ENCODE data around the gene VASH2.

VASH2 gene

DNA sequence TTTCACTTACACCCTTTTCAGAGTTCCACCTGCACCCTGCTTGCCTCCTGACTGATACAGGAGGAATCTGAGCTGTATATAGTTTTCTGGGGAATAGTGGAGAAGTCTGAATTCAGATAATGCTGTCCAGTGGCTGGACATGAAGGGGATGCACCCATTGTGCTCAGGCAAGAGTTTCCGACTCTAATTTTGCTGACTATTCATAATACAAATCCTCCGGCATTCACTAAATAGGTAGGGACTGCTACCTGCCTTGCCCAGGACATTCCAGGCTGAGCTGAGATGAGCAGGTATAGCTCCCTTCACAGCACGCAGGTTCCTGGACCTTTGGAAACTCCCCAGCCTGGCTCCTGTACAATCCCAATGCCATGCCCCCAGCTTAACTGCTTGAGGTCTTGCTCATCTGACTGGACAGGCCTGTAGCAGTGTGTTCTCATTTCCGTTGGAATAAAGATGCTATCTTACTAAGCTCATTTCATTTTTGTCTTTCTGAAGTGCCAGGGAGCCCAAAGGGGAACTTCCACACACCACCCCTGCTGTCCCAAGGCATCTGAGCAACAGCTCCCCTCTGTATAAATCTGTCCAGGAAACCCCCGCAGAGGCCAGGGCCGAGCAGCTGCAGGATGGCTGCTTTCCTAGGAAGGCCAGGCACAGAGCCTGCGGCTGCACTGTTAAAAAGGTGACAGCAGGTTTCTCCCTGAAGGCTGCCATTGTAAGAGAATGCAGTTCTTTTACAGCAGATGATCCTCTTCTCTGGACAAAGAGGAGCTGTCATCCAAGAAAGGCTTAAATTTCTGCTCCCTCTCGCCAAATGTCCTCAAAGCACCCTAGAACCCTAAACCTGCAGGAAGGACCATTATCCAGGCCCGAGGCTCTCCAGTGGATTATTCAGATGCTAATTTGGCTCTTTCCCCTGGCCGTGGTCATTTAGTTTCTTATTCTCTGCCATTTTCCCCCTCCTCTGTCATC is 21.7 kb upstream of the VASH2 start:
- H3K4me1 ChIP-seq (ENCODE audit: control insufficient read depth in 2 of 2, insufficient read depth in 2 of 2, low read length in 2 of 2), result no peaks in the 10 kb centered on the region
- no peak overlapping the region for H3K4me3 ChIP-seq (ENCODE audit: low read length in 2 of 2)
- H3K27ac ChIP-seq (ENCODE audit: low read depth in 2 of 2, low read length in 2 of 2), result no peak overlapping the region
- H3K36me3 ChIP-seq (ENCODE audit: control insufficient read depth in 2 of 2, insufficient read depth in 2 of 2, low read length in 2 of 2), result no peaks in the 10 kb centered on the region
- H3K9ac ChIP-seq (ENCODE audit: low read depth in 1 of 2, low read length in 2 of 2), result no peak overlapping the region
- H3K9me3 ChIP-seq (ENCODE audit: control insufficient read depth in 2 of 2, low read length in 2 of 2), result no peaks in the 10 kb centered on the region
- H3K27me3 ChIP-seq (ENCODE audit: control insufficient read depth in 2 of 2, insufficient read depth in 2 of 2, low read length in 2 of 2), result no peaks in the 10 kb centered on the region

DNA sequence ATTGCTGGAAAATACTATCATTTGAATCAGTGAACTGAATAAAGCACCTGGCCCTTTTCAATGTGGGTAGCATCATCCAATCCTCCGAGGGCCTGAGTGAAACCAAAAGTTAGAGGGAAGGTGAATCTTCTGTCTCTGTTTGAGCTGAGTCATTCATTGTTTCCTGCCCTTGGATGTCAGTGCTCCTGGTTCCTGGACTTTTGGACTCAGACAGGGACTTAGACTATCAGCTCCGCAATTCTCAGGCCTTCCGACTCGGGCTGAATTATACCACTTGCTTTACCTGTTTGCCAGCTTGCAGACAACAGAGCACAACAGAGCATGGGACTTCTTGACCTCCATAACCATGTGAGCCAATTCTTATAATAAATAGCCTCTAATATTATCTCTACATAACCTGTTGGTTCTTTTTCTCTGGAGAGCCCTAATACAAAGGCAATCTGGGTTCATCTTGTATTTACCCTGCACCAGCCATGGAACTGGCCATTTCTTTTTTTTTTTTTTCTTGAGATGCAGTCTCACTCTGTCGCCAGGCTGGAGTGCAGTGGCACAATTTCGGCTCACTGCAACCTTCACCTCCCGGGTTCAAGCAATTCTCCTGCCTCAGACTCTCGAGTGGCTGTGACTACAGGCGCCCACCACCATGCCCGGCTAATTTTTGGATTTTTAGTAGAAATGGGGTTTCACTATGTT is 19.2 kb upstream of the VASH2 start:
- no peaks in the 10 kb centered on the region for H3K4me1 ChIP-seq (ENCODE audit: control insufficient read depth in 2 of 2, insufficient read depth in 2 of 2, low read length in 2 of 2)
- no peaks in the 10 kb centered on the region for H3K9me3 ChIP-seq (ENCODE audit: control insufficient read depth in 2 of 2, low read length in 2 of 2)
- H3K9ac ChIP-seq (ENCODE audit: low read depth in 1 of 2, low read length in 2 of 2), result no peak overlapping the region
- H3K36me3 ChIP-seq (ENCODE audit: control insufficient read depth in 2 of 2, insufficient read depth in 2 of 2, low read length in 2 of 2), result no peaks in the 10 kb centered on the region
- H3K27ac ChIP-seq (ENCODE audit: low read depth in 2 of 2, low read length in 2 of 2), result no peak overlapping the region
- no peak overlapping the region for H3K4me3 ChIP-seq (ENCODE audit: low read length in 2 of 2)
- H3K27me3 ChIP-seq (ENCODE audit: control insufficient read depth in 2 of 2, insufficient read depth in 2 of 2, low read length in 2 of 2), result no peaks in the 10 kb centered on the region

DNA sequence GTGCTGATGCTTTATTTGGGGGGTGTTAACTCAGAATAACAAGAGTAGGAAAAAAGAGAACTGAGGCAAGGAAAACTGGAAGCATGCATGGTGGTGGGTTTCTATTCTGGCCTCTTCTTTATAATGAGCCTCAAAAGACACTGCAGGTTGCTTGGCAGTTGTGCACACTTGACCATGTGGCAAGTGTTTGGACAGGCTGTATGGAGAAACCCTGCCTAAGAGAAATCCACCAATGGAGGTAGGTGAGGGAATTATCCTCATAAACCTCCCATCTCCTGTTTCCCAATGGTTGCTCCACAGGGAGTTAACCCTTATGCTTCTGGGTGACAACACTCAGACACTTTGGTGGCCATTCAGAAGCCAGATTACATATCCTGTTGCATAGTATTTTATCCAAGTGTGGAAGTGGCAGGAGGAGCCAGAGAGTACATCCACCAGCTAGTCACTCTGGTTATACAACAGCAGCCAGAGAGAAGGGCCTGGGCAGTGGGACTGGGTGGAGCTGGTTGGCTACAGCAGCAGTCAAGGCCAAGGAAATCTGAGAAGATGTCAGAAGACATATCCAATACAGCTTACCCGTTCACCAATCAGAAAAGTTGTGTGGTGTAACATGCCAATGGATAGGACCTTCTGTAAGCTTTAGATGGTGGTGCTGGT is 16.4 kb upstream of the VASH2 start:
- Histone ChIP-seq H3K27me3 (ENCODE audit: control insufficient read depth in 2 of 2, insufficient read depth in 2 of 2, low read length in 2 of 2) (no peaks in the 10 kb centered on the region), H3K27ac (ENCODE audit: low read depth in 2 of 2, low read length in 2 of 2) (no peak overlapping the region), H3K36me3 (ENCODE audit: control insufficient read depth in 2 of 2, insufficient read depth in 2 of 2, low read length in 2 of 2) (no peaks in the 10 kb centered on the region), H3K9ac (ENCODE audit: low read depth in 1 of 2, low read length in 2 of 2) (no peak overlapping the region), H3K4me3 (ENCODE audit: low read length in 2 of 2) (no peak overlapping the region), H3K9me3 (ENCODE audit: control insufficient read depth in 2 of 2, low read length in 2 of 2) (no peaks in the 10 kb centered on the region), H3K4me1 (ENCODE audit: control insufficient read depth in 2 of 2, insufficient read depth in 2 of 2, low read length in 2 of 2) (no peaks in the 10 kb centered on the region)

DNA sequence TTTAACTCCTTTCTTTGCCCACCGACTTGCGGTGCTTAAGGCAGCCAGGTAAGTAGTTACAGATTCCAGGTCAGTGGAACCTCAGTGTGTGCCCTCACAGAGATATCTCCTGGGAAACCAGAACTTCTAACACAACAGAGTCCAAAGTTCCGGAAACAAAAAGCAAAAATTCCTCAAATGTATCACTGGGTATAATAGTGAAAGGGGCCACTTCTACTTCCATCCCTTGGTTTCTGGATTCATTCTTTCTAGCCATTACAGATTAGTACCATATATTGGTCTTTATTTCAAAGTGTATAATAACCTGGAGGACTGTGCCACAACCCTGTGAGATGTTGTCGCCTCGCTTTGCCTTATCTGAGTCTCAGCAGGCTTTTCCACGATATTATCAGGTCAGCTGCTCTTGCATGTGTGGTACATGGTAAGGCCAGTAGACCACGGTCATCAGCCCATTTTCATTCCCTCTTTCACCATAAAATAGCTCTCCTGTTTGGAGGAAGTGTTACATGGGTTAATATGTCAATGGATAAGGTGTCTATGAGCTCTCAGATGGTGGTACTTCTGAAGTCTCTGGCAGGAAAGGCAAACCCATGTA is 14.9 kb upstream of the VASH2 start:
- no peaks in the 10 kb centered on the region for H3K9me3 ChIP-seq (ENCODE audit: control insufficient read depth in 2 of 2, low read length in 2 of 2)
- H3K27ac ChIP-seq (ENCODE audit: low read depth in 2 of 2, low read length in 2 of 2), result no peak overlapping the region
- H3K36me3 ChIP-seq (ENCODE audit: control insufficient read depth in 2 of 2, insufficient read depth in 2 of 2, low read length in 2 of 2), result no peaks in the 10 kb centered on the region
- H3K4me1 ChIP-seq (ENCODE audit: control insufficient read depth in 2 of 2, insufficient read depth in 2 of 2, low read length in 2 of 2), result no peaks in the 10 kb centered on the region
- no peaks in the 10 kb centered on the region for H3K27me3 ChIP-seq (ENCODE audit: control insufficient read depth in 2 of 2, insufficient read depth in 2 of 2, low read length in 2 of 2)
- no peak overlapping the region for H3K9ac ChIP-seq (ENCODE audit: low read depth in 1 of 2, low read length in 2 of 2)
- no peak overlapping the region for H3K4me3 ChIP-seq (ENCODE audit: low read length in 2 of 2)

DNA sequence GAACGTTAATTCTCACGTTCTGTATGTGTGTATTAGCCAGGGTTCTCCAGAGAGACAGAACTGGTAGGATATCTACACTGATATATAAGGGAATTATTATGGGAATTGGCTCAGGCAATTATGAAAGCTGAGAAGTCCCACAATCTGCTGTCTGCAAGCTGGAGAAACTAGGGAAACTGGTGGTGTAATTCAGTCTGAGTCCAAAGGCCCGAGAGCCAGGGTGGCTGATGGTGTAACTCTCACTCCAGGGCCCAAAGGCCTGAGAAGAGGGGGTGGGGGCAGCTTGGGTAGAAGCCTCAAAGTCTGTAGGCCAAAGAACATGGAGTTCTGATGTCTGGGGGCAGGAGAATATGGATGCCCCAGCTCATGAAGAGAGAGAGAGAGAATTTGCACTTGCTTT is 13.3 kb upstream of the VASH2 start:
- H3K4me1 ChIP-seq (ENCODE audit: control insufficient read depth in 2 of 2, insufficient read depth in 2 of 2, low read length in 2 of 2), result no peaks in the 10 kb centered on the region
- H3K36me3 ChIP-seq (ENCODE audit: control insufficient read depth in 2 of 2, insufficient read depth in 2 of 2, low read length in 2 of 2), result no peaks in the 10 kb centered on the region
- H3K9ac ChIP-seq (ENCODE audit: low read depth in 1 of 2, low read length in 2 of 2), result no peak overlapping the region
- H3K4me3 ChIP-seq (ENCODE audit: low read length in 2 of 2), result no peak overlapping the region
- H3K27me3 ChIP-seq (ENCODE audit: control insufficient read depth in 2 of 2, insufficient read depth in 2 of 2, low read length in 2 of 2), result no peaks in the 10 kb centered on the region
- H3K9me3 ChIP-seq (ENCODE audit: control insufficient read depth in 2 of 2, low read length in 2 of 2), result no peaks in the 10 kb centered on the region
- no peak overlapping the region for H3K27ac ChIP-seq (ENCODE audit: low read depth in 2 of 2, low read length in 2 of 2)

DNA sequence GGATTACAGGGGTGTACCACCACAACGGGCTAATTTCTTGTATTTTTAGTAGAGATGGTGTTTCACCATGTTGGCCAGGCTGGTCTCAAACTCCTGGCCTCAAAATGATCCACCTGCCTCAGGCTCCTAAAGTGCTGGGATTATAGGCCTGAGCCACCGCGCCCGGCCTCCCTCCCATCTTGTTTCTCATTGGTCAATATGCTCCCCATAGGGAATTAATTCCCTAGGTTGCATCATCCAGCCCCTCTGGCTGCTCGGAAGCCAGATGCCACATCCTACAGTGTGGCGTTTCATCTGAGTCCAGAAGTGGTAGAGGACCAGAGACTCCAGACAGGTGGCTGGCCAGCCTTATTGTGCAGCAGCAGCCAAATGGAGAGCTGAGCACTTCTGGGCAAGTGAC is 11.5 kb upstream of the VASH2 start:
- H3K4me1 ChIP-seq (ENCODE audit: control insufficient read depth in 2 of 2, insufficient read depth in 2 of 2, low read length in 2 of 2), result no peaks in the 10 kb centered on the region
- no peak overlapping the region for H3K27ac ChIP-seq (ENCODE audit: low read depth in 2 of 2, low read length in 2 of 2)
- H3K4me3 ChIP-seq (ENCODE audit: low read length in 2 of 2), result no peak overlapping the region
- no peak overlapping the region for H3K9ac ChIP-seq (ENCODE audit: low read depth in 1 of 2, low read length in 2 of 2)
- H3K36me3 ChIP-seq (ENCODE audit: control insufficient read depth in 2 of 2, insufficient read depth in 2 of 2, low read length in 2 of 2), result no peaks in the 10 kb centered on the region
- H3K9me3 ChIP-seq (ENCODE audit: control insufficient read depth in 2 of 2, low read length in 2 of 2), result no peaks in the 10 kb centered on the region
- H3K27me3 ChIP-seq (ENCODE audit: control insufficient read depth in 2 of 2, insufficient read depth in 2 of 2, low read length in 2 of 2), result no peaks in the 10 kb centered on the region

DNA sequence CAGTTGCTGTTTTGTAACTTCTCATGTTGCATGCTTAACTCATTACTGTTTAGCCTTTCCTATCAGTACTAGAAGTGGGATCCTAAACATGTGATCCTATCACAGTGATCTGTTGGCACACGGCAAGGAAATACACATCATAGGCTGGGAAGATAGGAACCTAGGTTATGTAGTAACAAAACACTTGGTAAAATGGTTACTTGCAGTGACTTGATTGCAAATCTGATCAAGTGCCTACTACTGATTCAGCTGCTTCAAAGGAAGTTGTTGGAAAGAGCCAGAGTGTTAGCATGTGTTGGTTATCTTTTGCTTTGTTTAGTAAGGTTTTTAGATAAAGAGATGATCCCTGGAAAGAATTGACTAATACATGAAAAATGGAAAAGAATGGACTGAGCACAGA is 8.9 kb upstream of the VASH2 start:
- Histone ChIP-seq H3K27me3 (ENCODE audit: control insufficient read depth in 2 of 2, insufficient read depth in 2 of 2, low read length in 2 of 2) (no peaks in the 10 kb centered on the region), H3K27ac (ENCODE audit: low read depth in 2 of 2, low read length in 2 of 2) (no peak overlapping the region), H3K9me3 (ENCODE audit: control insufficient read depth in 2 of 2, low read length in 2 of 2) (no peaks in the 10 kb centered on the region), H3K4me3 (ENCODE audit: low read length in 2 of 2) (no peak overlapping the region), H3K9ac (ENCODE audit: low read depth in 1 of 2, low read length in 2 of 2) (no peak overlapping the region), H3K36me3 (ENCODE audit: control insufficient read depth in 2 of 2, insufficient read depth in 2 of 2, low read length in 2 of 2) (no peaks in the 10 kb centered on the region), H3K4me1 (ENCODE audit: control insufficient read depth in 2 of 2, insufficient read depth in 2 of 2, low read length in 2 of 2) (no peaks in the 10 kb centered on the region)

DNA sequence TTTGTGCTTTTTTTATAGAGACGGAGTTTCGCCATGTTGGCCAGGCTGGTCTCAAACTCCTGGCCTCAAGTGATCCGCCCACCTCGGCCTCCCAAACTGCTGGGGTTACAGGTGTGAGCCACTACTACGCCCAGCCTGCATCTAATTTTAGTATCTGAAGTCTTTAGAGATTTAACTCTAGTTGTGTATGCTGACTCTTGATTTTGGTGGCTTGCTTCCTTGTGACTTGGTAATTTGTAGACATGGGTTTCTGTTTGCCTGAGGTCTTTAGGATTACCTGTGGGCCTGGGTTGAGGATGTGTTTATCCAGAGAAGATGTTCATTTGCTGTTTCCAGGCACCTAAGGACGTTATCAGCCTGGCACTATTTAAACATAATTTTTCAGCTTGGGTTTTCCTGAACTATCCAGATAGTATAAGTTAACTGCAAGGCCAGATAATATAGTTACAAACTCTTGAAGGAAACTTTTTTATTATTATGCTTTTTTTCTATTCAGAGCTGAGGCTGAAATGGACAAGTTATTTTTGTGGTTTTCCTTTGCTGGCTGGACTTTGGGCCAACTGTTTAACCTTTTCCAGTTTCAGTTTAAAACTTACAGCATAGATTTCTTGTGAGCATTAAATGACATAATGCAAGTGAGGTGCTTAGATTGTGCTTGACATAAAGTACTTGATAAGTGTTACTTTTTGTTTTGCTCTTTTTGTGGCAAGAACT is 7.5 kb upstream of the VASH2 start:
- Histone ChIP-seq H3K36me3 (ENCODE audit: control insufficient read depth in 2 of 2, insufficient read depth in 2 of 2, low read length in 2 of 2) (no peaks in the 10 kb centered on the region), H3K4me3 (ENCODE audit: low read length in 2 of 2) (no peak overlapping the region), H3K9ac (ENCODE audit: low read depth in 1 of 2, low read length in 2 of 2) (no peak overlapping the region), H3K27ac (ENCODE audit: low read depth in 2 of 2, low read length in 2 of 2) (no peak overlapping the region), H3K9me3 (ENCODE audit: control insufficient read depth in 2 of 2, low read length in 2 of 2) (no peaks in the 10 kb centered on the region), H3K4me1 (ENCODE audit: control insufficient read depth in 2 of 2, insufficient read depth in 2 of 2, low read length in 2 of 2) (no peaks in the 10 kb centered on the region), H3K27me3 (ENCODE audit: control insufficient read depth in 2 of 2, insufficient read depth in 2 of 2, low read length in 2 of 2) (no peaks in the 10 kb centered on the region)

DNA sequence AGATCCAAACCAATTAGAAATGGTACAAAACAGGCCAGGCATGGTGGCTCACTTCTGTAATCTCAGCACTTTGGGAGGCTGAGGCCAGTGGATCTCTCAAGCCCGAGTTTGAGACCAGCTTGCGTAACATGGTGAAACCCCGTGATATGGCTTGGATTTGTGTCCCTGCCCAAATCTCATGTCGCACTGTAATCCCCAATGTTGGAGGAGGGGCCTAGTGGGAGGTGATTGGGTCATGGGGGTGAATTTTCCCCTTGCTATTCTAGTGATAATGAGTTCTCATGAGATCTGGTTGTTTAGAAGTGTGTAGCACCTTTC is 7.0 kb upstream of the VASH2 start:
- no peak overlapping the region for H3K27ac ChIP-seq (ENCODE audit: low read depth in 2 of 2, low read length in 2 of 2)

More for the DNA sequence above, 7.0 kb upstream of the VASH2 start:
- Histone ChIP-seq H3K4me3 (ENCODE audit: low read length in 2 of 2) (no peak overlapping the region), H3K9ac (ENCODE audit: low read depth in 1 of 2, low read length in 2 of 2) (no peak overlapping the region), H3K27me3 (ENCODE audit: control insufficient read depth in 2 of 2, insufficient read depth in 2 of 2, low read length in 2 of 2) (no peaks in the 10 kb centered on the region), H3K9me3 (ENCODE audit: control insufficient read depth in 2 of 2, low read length in 2 of 2) (no peaks in the 10 kb centered on the region), H3K4me1 (ENCODE audit: control insufficient read depth in 2 of 2, insufficient read depth in 2 of 2, low read length in 2 of 2) (no peaks in the 10 kb centered on the region), H3K36me3 (ENCODE audit: control insufficient read depth in 2 of 2, insufficient read depth in 2 of 2, low read length in 2 of 2) (no peaks in the 10 kb centered on the region)

Data from mucosa of rectum (tissue), 2 donors.